ENCODE data around the gene TMEM183A. TPM values are rescaled to one million over a fixed set of nuclear protein-coding genes. Genes with fewer than 3 reads are reported as not detected.
"Not testable (repeated sequence)": the region's sequence is repeated elsewhere in the genome, so short reads cannot be mapped to it uniquely, and the experiment has no call there.

Gene TMEM183A
- polyA plus RNA-seq, 1 of the 3 experiments (the other 2 are of a cell fraction) = 47.9 TPM

- TF ChIP-seq, protein P1, sequence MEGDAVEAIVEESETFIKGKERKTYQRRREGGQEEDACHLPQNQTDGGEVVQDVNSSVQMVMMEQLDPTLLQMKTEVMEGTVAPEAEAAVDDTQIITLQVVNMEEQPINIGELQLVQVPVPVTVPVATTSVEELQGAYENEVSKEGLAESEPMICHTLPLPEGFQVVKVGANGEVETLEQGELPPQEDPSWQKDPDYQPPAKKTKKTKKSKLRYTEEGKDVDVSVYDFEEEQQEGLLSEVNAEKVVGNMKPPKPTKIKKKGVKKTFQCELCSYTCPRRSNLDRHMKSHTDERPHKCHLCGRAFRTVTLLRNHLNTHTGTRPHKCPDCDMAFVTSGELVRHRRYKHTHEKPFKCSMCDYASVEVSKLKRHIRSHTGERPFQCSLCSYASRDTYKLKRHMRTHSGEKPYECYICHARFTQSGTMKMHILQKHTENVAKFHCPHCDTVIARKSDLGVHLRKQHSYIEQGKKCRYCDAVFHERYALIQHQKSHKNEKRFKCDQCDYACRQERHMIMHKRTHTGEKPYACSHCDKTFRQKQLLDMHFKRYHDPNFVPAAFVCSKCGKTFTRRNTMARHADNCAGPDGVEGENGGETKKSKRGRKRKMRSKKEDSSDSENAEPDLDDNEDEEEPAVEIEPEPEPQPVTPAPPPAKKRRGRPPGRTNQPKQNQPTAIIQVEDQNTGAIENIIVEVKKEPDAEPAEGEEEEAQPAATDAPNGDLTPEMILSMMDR (IDR thresholded peaks at IDR 0.05) = no peak
- no peak for TF ChIP-seq FOXM1 (IDR thresholded peaks at IDR 0.05; ENCODE audit: low read depth)
- no peak for TF ChIP-seq TCF12 (IDR thresholded peaks at IDR 0.05)
- TF ChIP-seq NFIC (IDR thresholded peaks at IDR 0.05; ENCODE audit: borderline replicate concordance) = no peak
- no peak for TF ChIP-seq GABPA (IDR thresholded peaks at IDR 0.05; ENCODE audit: low read depth)
- TF ChIP-seq CHD2 (IDR thresholded peaks at IDR 0.05; ENCODE audit: low read length, partially characterized antibody) = no peak
- TF ChIP-seq EP300 (IDR thresholded peaks at IDR 0.05; ENCODE audit: borderline replicate concordance in 1 of 2, low read depth in 1 of 2, low read length in 1 of 2) = no peak
Measured at GRCh38 chr1:203017692-203018091, 10.5 kb downstream of the TMEM183A start (continued).

- H3K27ac ChIP-seq (ENCODE audit: low read depth in 2 of 2, low read length in 1 of 2); H3K9me3 ChIP-seq; H3K4me3 ChIP-seq (ENCODE audit: low read depth in 2 of 2, low read length in 1 of 2); H3K79me2 ChIP-seq (ENCODE audit: insufficient read depth); H3K9me2 ChIP-seq; DNase-seq; H2AFZ ChIP-seq (ENCODE audit: low read depth); POLR2A ChIA-PET; H3K4me2 ChIP-seq; H3K27me3 ChIP-seq (ENCODE audit: insufficient read depth); H3K9ac ChIP-seq; H4K20me1 ChIP-seq (ENCODE audit: insufficient read depth): not testable (repeated sequence)
- CTCF ChIA-PET = interaction anchor here (0.6 to 1.3 kb wide), 6 partner anchors 17 to 1384 kb away, joined by 3 to 4 read pairs (median 3); no protein-coding TSS in a partner anchor
- Histone ChIP-seq H3F3A (replicated peaks; ENCODE audit: insufficient read depth) (peaks cover 29% of the 10 kb centered on the region), H3K36me3 (replicated peaks in 1 of 2; ENCODE audit: control insufficient read depth in 1 of 2, insufficient read depth in 2 of 2, low read length in 1 of 2) (peaks cover 63 to 66% of the 10 kb centered on the region in 2 experiments), H3K4me1 (ENCODE audit: control insufficient read depth in 1 of 2, insufficient read depth in 2 of 2, low read depth in 1 of 2, low read length in 1 of 2) (peaks cover 0 to 17% of the 10 kb centered on the region in 2 experiments; a peak in 1 of 4 replicates)
- 74% methylated on average over 3 of the region's 10 CpGs for WGBS (ENCODE audit: low lambda C conversion rate)
Measured at GRCh38 chr1:203022855-203023254, 15.7 kb downstream of the TMEM183A start.

DNA sequence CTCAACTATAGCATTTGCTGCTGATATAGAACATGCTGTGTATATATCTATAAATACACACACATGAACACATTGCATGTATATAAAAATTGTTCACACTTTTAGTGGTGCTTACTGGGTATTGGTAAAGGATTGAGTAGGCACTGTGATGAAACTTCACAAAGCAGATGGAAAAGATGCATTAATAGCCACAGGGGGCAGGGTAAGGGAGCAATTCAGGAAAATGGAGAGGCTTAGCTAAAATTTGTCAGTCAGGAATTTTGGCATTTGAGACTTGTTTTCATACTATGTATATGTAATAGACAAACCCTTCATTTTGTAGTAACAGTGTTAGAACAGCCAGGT, 18.5 kb downstream of the TMEM183A start:
- Histone ChIP-seq H3F3A (replicated peaks; ENCODE audit: insufficient read depth) (peaks cover 29% of the 10 kb centered on the region), H3K4me3 (ENCODE audit: low read depth in 2 of 2, low read length in 1 of 2) (no peak overlapping the region), H3K9me2 (no peaks in the 10 kb centered on the region), H3K27ac (ENCODE audit: low read depth in 2 of 2, low read length in 1 of 2) (peak overlapping the region in 1 of 2 experiments; percentile 58; a peak in 1 of 4 replicates), H3K36me3 (replicated peaks in 1 of 2; ENCODE audit: control insufficient read depth in 1 of 2, insufficient read depth in 2 of 2, low read length in 1 of 2) (peaks cover 39 to 42% of the 10 kb centered on the region in 2 experiments), H3K9me3 (no peaks in the 10 kb centered on the region), H2AFZ (ENCODE audit: low read depth) (peak overlapping the region; percentile 92), H3K79me2 (ENCODE audit: insufficient read depth) (no peaks in the 10 kb centered on the region), H3K27me3 (ENCODE audit: insufficient read depth) (no peaks in the 10 kb centered on the region), H3K4me1 (ENCODE audit: control insufficient read depth in 1 of 2, insufficient read depth in 2 of 2, low read depth in 1 of 2, low read length in 1 of 2) (peaks cover 0 to 34% of the 10 kb centered on the region in 2 experiments; a peak in 1 of 4 replicates), H4K20me1 (ENCODE audit: insufficient read depth) (no peaks in the 10 kb centered on the region), H3K4me2 (no peak overlapping the region), H3K9ac (no peak overlapping the region; the same call in 1 of the 2 replicates)
- ChIA-PET CTCF (interaction anchor here (1.9 to 7.3 kb wide), 5 partner anchors 14 to 243 kb away, joined by 12 to 73 read pairs (median 35); no protein-coding TSS in a partner anchor), POLR2A (no interaction called here)
- no peak for DNase-seq
- TF ChIP-seq MAX (IDR thresholded peaks at IDR 0.05; ENCODE audit: low read depth) = no peak
- no peak for TF ChIP-seq GABPA (IDR thresholded peaks at IDR 0.05; ENCODE audit: low read depth)
- TF ChIP-seq TEAD4 (IDR thresholded peaks at IDR 0.05; ENCODE audit: borderline replicate concordance, insufficient read depth) = no peak
- TF ChIP-seq, protein P2, sequence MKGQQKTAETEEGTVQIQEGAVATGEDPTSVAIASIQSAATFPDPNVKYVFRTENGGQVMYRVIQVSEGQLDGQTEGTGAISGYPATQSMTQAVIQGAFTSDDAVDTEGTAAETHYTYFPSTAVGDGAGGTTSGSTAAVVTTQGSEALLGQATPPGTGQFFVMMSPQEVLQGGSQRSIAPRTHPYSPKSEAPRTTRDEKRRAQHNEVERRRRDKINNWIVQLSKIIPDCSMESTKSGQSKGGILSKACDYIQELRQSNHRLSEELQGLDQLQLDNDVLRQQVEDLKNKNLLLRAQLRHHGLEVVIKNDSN (IDR thresholded peaks at IDR 0.05; ENCODE audit: borderline replicate concordance, low read depth) = no peak
- TF ChIP-seq FOSL2 (IDR thresholded peaks at IDR 0.05; ENCODE audit: borderline replicate concordance, low read depth) = no peak
- TF ChIP-seq IRF3 (IDR thresholded peaks at IDR 0.05; ENCODE audit: low read depth, low read length) = no peak
- TF ChIP-seq JUND (IDR thresholded peaks at IDR 0.05) = no peak
- TF ChIP-seq RAD21 (IDR thresholded peaks at IDR 0.05; ENCODE audit: low read length) = no peak
- TF ChIP-seq RCOR1 (IDR thresholded peaks at IDR 0.05; ENCODE audit: low read length) = no peak
- no peak for TF ChIP-seq TAF1 (IDR thresholded peaks at IDR 0.05; ENCODE audit: borderline replicate concordance, low read depth, low read length)
- TF ChIP-seq FOXM1 (IDR thresholded peaks at IDR 0.05; ENCODE audit: low read depth) = no peak
- no peak for TF ChIP-seq RXRA (IDR thresholded peaks at IDR 0.05; ENCODE audit: borderline replicate concordance, low read depth)
- TF ChIP-seq, protein P1 (IDR thresholded peaks at IDR 0.05) = no peak; the same call in 1 of the 2 replicates
- TF ChIP-seq EZH2phosphoT487 (IDR thresholded peaks at IDR 0.05; ENCODE audit: borderline replicate concordance, low read depth) = no peak

Data from SK-N-SH (cell line).